ENCODE data around the gene FOXO1.

GRCh38 chr13:40596484-40596883 lies 70.0 kb downstream of the FOXO1 start:
- TF ChIP-seq CHD2 (IDR thresholded peaks at IDR 0.05; ENCODE audit: low read depth, low read length) (no peak), LCORL (IDR thresholded peaks at IDR 0.05) (no peak), LCORL (CRISPR knock-in tag; IDR thresholded peaks at IDR 0.05) (no peak), ZNF121 (CRISPR knock-in tag; IDR thresholded peaks at IDR 0.05) (no peak), CTCF (CRISPR knock-in tag; IDR thresholded peaks at IDR 0.05) (no peak), TEAD2 (CRISPR knock-in tag; IDR thresholded peaks at IDR 0.05) (no peak), FOXK2 (IDR thresholded peaks at IDR 0.05) (no peak), JUND (CRISPR knock-in tag; IDR thresholded peaks at IDR 0.05) (no peak), USF2 (IDR thresholded peaks at IDR 0.05; ENCODE audit: low read depth, low read length) (no peak), USF2 (CRISPR knock-in tag; IDR thresholded peaks at IDR 0.05; ENCODE audit: borderline replicate concordance) (no peak), GATAD2A (CRISPR knock-in tag; IDR thresholded peaks at IDR 0.05) (no peak), RARA (CRISPR knock-in tag; IDR thresholded peaks at IDR 0.05) (no peak), PITX1 (CRISPR knock-in tag; IDR thresholded peaks at IDR 0.05) (no peak), WIZ (CRISPR knock-in tag; IDR thresholded peaks at IDR 0.05) (no peak)
